NCI-H345 (cell line): ENCODE data around the gene PTPRN2.
A peak's percentile ranks its signal among the peaks of the same experiment; 100 is the strongest.
"Not testable (repeated sequence)": the region's sequence is repeated elsewhere in the genome, so short reads cannot be mapped to it uniquely, and the experiment has no call there.

ENCODE experiments used
- DNase-seq: peaks from one replicate; lab custom pipeline; 2025; lab: John Stamatoyannopoulos, UW

PTPRN2 gene

DNA sequence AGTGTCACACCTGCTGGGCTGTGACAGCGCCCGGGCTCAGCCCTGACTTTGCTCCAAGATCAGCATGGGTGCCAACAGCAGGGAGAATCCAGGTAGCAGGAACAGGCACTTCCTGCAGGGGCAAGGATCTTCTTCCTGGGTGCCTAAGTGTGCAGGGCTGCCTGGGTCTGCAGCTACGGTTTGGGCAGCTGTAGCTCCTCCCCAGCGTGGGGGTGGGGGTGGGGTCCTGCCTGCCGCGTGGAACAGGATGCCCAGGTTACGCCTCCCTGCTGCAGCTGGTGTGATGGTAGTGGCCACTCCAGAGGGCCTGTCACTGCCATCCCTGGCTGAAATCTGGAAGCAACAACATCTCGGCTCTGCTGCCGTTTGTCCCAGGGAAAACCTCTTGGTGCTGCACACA is 981.5 kb downstream of the PTPRN2 start:
- no peak for DNase-seq

DNA sequence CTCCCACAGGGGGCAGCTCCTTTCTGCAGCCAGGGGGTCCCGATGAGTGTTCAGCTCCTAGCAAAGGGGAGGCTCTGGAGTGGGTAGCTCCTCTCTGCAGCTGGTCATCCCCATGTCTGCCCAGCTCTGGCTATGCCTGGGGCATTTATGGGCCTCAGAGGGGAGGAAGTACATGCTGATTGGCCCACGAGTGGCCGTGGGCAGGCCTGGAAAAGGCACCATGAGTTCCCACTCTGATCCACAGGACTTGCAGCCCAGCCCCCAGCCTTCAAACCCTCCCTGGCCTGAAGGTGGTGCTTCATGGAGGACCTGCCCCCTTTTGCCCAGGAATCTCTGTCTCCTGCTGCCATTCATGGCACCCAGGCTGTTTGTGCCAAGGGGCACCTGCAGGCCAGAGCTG is 982.0 kb downstream of the PTPRN2 start:
- DNase-seq: no peak

DNA sequence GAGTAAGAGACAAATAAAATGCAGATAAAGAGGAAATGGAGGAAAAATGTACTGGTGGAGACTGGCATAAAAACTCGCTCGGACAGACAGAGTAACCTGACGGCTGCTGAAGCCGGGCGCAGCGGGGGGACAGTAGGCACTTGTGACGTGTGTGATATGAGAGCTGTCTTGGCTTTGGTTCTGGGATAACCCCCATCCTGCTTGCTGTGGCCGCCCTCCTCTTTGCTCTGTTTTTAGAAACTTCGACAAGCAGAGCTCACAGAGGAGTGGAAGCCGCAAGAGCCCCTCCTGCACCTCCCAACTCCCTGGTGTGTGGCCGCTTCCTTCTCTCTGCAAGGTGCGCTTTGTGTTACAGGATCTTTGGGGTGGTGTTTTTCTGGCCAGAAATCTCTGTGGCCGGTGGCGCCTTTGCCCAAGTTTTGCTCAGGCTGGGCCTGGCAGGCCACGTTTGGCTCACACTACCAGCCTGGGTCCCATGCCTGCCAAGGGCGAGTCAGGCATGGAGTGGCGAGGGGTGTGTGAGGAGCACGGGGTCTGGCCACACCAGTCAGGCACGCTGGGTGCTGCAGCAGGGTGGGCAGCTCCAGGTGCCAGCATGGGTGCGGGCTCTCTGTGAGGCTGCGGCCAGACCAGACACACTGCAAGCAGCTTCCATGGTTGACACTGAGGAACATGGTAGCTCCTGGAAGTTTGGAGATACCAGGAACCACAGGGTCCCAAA is 982.8 kb downstream of the PTPRN2 start:
- no peak for DNase-seq

DNA sequence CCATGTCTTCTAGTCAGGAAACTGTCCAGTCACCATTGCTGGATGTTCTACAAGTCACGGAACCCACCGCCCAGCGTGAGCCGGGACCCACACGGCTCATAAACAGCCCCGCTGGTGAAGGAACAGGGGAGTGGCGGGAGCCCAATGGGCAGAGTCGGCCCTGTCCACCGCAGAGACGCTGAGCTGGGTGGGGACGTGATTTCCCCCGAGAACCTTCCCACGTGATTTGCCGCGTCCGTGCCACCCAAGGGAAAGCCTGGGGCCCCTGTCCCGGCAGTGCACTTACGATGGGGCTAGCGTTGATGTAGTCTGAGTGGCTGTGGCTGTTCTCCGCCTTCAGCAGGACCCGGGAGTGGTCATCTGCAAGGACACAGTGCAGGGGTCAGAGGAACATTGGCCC is 983.9 kb downstream of the PTPRN2 start:
- DNase-seq: no peak

DNA sequence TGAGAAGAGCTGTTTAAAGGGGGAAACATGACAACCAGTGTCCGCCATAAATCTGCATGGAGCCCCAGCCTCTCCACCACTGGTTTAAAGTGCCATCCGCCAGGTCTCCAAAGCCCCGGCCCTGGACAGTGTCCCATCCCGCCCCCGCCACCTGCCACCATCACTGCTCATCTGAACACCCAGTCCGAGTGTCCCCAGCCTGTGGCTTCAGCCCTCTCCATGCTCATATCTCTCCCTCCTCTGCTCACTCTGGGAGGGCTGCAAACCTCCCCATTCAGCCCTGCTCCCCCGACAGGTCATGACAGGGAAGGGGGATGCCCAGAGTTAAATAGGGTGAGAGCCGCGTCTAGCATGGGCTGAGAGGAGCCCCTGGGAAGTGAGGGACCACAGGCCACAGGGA is 984.6 kb downstream of the PTPRN2 start:
- no peak for DNase-seq

DNA sequence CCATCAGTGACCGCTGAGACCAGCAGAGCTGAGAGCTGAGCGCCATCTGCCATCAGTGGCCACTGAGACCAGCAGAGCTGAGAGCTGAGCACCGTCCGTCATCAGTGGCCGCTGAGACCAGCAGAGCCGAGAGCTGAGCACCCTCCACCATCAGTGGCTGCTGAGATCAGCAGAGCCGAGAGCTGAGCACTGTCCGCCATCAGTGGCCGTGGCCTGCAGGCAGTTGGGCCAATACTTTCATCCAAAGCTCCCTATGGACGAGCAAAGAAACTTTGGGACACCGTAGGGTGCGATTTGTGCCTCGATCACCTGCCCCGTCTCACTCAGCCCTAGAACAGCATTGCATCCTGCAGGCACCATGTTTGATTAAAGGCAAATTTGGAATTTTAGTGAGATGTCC is 985.0 kb downstream of the PTPRN2 start:
- no peak for DNase-seq

DNA sequence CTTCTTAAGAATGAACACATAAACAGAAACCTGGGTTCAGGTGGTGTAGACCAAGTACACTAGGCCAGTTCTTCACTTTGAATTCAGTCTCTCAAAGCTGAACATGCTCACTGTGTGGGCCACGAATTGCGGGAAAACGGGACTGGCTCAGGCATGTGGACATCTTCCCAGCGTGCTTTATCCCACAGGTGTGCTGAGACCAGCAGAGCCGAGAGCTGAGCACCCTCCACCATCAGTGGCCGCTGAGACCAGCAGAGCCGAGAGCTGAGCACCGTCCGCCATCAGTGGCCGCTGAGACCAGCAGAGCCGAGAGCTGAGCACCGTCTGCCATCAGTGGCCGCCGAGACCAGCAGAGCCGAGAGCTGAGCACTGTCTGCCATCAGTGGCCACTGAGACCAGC is 985.5 kb downstream of the PTPRN2 start:
- no peak for DNase-seq

DNA sequence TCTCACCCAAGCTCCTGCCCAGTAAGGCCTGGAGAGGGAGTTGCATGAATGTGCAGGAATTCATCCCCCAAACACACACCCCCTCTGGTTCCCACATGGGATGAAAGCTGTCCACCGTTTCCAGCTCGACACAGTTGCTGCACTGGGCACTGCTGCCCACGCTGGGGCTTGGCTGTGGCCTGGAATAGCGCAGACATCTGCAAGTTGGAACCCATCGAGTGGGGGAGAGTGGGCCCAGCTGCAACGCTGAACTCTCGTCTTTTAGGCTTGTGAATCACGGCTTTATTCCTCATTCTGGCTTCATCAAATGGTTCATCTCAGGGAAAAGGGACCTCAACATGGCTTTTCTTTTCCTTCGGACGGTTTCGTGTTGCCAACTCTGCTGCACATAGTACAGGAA is 986.1 kb downstream of the PTPRN2 start:
- DNase-seq: no peak

DNA sequence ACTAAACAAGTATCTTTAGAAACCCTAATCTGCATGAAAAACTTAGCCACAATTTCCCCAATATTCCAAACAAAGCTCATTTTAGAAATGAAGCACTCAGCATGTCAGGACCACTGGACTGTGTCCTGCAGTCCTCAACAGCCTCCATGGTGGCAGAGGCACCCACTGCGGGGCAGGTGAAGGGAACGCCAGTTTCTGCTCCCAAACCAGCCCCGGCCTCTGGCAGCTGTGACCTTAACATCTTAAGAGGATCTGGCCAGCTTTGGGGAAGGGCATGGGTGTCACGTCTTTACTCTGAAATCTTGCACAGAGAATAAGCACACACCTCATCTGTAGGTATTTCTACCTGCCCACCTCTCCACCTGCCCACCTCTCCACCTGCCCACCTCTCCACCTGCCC is 988.1 kb downstream of the PTPRN2 start:
- DNase-seq: no peak

DNA sequence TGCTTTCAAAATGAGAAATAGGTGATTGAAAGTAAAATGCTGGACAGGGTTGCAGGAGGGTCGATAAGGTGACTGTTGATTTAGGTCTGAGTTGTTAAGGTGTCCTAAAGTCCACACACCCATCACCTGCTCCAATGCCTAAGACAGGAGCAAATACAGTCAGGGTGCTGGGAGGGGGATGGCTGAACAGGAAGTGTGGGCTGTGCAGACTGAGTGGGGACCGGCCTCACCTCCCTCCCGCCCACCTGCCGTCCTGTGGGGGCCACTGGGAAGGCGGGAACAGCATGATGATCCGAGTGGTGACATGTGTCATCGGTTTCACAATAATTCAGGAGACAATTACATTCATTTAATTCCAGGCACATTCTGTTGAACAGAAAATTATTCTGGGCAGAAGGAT is 990.1 kb downstream of the PTPRN2 start:
- no peak for DNase-seq

DNA sequence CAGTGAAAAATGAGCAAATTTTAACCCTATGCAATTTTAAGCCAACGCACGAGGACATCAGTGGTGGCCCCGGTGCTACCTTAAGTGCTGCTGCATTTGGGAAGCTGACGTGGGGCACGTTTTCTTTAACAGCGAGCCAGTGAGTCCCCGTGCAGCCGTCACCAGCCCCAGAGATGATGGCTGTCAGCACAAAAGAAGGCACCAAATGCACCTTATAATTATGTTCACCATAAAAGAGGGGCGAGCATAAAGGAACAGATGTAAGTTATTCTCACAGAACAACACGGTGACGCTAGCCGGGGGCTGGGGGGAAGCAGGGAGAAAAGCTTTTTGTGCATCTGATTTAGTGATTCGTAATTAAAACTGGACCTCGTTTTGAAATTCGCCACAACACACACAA is 990.7 kb downstream of the PTPRN2 start:
- no peak for DNase-seq

DNA sequence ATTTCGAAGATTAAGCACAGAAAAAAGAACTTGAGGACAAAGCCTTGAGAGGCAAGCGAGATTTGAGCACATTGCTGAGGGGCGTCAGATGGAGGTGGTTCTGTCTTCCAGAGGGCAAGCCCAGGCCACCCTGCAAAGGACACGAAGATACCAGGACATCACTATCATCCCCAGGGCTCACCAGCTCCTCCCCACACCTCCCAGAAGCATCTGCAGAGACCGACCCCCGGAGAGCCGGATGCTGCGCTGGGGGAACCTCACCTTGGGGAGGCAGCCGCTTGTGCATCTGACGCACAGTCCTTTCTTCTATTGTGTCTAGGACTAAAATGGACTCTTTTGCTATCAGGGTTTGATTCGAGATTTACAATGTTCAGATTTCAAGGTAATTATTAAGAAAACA is 991.2 kb downstream of the PTPRN2 start:
- DNase-seq: no peak

DNA sequence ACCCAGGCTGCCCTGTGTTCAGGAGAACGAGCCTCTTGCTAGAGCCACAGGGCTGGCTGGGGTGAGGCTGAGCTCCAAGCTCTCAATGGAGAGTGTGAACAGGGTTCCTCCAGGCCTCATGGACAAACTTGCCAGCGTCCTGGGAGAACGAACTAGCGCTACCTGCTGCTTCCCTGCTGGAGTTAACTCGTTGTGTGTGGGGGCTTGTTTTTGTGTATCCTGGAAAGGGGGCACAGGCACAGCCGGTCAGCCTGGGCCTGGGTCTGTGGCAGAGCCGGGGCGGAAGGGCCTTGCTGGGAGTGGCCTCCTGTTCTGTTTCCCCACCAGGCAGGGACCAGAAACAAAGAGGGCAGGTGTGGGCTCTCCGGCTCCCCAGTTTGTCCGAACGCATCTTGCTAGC is 991.6 kb downstream of the PTPRN2 start:
- DNase-seq: no peak

DNA sequence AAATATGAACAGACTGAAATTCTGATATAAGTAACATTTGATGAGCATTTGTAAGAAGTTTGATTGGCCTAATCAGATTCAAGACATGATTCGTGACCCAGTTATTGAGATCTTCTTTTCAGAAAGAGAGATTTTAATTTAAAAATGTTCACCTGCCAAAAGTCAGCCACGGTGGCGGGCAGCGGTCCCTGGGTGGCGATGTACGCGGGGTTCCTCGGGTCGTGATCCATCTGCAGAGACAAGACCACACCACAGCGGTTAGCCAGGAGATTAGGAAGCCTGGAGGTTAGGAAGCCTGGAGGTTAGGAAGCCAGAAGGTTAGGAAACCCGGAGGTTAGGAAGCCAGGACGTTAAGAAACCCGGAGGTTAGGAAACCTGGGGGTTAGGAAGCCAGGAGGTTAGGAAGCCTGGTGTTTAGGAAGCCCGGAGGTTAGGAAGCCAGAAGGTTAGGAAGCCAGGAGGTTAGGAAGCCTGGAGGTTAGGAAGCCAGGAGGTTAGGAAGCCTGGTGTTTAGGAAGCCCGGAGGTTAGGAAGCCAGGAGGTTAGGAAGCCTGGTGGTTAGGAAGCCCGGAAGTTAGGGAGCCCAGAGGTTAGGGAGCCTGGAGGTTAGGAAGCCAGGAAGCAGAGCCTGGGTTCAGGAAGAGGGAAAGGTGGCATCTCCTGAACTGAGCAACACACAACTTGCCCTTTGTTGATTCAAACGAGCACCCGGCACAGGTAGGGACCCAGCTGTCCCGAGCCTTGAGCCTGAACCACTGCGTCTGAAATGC is 992.4 kb downstream of the PTPRN2 start:
- no peak for DNase-seq

DNA sequence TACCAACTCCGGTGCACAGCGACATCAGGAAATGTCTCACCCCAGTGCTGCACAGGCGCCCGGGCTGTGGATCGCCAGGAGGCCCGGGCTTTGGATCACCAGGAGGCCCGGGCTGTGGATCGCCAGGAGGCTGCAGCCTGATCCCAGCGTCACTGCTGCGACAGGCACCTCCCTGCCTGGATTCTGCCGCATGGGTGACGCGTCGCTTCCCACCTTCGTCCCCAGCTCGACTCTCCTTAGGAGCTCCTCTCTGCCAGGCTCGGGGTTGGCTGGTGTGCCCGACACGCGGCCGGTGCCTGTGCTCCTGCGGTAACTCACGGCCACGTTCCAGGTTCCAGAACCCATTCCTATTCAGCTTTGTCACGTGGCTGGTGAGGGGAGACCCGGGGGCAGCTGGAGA is 993.3 kb downstream of the PTPRN2 start:
- no peak for DNase-seq

DNA sequence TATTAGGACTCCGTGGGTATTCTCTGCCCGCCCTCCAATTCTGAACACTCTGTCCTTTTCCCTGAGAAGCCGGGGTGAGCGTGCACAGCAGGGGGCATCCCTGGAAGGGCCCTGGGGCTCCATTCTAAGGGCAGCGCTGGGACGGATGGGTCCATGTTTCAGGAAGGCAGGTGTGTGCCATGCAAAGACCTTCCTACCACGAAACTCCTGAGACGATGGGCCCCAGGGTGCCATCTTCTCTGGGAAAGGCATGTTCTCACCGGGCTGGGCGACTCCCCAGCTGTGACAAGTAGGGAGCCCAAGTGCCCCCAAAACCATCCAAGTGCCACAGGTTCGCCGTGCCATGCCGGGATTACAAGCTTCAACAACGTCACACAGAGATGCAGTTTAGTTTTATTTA is 994.1 kb downstream of the PTPRN2 start:
- no peak for DNase-seq

DNA sequence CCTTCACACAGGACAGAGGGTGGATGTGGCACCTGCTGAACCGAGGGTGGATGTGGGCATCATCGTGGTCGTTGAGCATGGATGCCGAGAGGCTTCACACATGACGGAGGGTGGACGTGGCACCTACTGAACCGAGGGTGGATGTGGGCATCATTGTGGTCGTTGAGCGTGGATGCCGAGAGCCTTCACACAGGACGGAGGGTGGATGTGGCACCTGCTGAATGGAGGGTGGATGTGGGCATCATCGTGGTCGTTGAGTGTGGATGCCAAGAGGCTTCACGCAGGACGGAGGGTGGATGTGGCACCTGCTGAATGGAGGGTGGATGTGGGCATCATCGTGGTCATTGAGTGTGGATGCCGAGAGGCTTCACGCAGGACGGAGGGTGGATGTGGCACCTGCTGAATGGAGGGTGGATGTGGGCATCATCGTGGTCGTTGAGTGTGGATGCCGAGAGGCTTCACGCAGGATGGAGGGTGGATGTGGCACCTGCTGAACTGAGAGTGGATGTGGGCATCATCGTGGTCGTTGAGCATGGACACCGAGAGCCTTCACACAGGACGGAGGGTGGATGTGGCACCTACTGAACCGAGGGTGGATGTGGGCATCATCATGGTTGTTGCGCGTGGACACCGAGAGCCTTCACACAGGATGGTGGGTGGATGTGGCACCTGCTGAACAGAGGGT is 994.8 kb downstream of the PTPRN2 start:
- not testable (repeated sequence) for DNase-seq

DNA sequence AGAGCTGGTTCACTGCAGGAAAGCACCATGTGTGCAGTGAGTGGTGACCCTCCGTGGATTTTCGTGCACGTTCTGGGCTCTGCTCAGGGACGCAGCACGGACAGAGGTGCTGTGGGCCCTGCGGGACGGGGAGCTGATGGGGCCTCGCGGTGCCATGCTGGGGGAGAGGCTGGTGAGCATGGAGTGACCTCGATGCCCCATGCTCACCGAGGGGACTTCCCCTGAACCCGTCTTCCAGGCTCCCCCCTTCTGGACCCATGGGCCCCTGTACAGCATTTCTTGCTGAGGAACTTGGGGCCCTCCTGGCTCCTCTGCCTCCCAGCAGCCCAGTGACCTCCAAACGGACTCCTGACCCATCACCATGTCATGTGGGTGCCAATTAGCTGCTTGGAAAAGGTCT is 997.1 kb downstream of the PTPRN2 start:
- DNase-seq: no peak

DNA sequence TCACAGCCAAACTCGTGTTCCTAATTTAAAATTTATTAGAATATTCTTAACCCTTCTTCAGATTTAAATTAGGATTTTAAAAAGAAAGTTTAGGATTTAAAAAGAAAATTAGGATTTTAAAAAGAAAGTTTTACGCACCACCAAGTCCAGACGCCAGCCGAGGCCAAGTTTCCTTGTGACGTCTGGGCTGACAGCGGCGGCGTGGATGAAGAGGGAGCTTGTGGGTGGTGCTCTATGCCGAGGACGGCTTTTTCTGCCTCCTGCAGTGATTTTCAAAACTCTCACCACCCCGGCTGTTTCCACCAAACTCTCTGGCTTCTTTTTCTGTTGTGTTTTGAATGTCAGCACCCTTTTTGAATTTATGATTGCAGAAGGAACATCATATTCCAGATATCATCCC is 997.9 kb downstream of the PTPRN2 start:
- no peak for DNase-seq

DNA sequence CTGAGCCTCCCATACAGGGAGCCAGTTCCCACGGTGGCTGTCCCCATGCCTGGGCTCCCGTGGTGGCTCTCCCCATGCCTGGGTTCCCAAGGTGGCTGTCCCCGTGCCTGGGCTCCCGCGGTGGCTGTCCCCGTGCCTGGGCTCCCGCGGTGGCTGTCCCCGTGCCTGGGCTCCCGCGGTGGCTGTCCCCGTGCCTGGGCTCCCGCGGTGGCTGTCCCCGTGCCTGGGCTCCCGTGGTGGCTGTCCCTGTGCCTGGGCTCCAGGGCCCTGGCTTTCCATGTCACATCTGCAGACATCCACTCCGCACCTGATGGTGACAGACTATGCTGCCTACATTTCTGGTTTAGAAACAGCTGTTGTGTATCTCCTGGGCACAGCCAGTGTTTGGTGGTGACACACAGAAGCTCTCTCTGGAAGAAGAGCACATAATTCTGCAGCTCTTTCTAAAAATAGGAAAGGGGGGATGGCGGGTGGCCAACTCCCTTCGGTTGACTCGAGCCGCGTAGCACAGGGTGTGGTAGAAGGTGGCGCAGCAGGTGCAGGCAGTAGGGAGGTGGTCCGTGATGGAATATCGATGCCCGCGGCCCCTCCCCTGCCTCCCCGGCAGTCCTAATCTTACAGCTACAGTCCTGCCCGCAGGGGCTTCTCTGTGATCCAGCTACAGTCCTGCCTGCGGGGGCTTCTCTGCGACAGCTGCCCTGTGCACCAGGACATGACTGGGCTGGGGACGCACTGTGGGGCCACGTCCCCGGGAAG is 999.6 kb downstream of the PTPRN2 start:
- peak; percentile 46 for DNase-seq

DNA sequence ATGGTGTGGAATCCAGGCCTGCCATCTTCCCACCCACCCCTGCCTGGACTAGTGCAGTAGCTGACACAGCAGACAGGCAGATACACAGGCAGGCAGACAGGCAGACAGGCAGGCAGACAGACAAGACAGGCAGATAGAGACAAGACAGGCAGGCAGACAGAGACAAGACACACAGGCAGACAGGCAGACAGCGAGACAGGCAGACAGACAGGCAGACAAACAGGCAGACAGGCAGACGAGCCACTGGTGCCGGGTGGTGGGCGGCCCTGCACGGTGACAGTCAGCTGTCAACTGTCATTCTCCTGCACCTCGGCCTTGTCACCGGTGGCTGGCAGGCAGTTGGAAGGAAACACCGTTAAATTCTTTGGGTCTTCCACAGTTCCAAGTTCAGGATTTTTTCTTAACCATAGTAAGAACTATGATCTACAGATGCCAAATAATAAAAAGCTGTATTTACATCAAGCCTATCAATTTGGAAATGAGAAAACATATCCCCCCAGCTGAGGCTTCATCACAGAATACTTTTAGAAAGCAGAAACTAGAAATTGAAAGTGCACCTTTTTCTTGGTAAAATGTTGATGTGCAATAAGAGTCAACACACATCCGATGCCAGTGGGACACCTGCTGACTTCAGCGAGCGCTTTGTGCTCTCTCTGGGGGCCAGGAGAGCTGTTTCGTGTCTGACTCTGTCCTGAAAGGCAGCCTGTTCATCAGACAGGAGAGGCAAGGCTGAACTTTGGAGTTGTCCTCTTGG is 1000.4 kb downstream of the PTPRN2 start:
- no peak for DNase-seq
